GM12891 (cell line): Measurements from ENCODE around the gene GAA.

ENCODE experiments used
- PAX5 ChIP-seq: IDR thresholded peaks from 2 replicates; pipeline ENCODE4 v1.6.1; 2011; ENCODE audit warnings: low read length, moderate library complexity, mild to moderate bottlenecking; ENCODE audit not compliant: insufficient read depth, severe bottlenecking
- POLR2A ChIP-seq: IDR thresholded peaks from 2 replicates; pipeline ENCODE4 v1.6.1; 2011; ENCODE audit warnings: low read depth, low read length, control low read depth
- POLR2AphosphoS5 ChIP-seq: IDR thresholded peaks from 2 replicates; pipeline ENCODE4 v1.6.1; 2011; ENCODE audit warnings: low read depth, low read length, control low read depth
- POU2F2 ChIP-seq: IDR thresholded peaks from 2 replicates; pipeline ENCODE4 v1.6.1; 2011; ENCODE audit warnings: low read depth, mild to moderate bottlenecking, control low read depth, low read length, moderate library complexity
- SPI1 ChIP-seq: IDR thresholded peaks from 2 replicates; pipeline ENCODE4 v1.6.1; 2011; ENCODE audit warnings: low read depth, low read length, control low read depth
- TAF1 ChIP-seq: IDR thresholded peaks from 2 replicates; pipeline ENCODE4 v1.6.1; 2011; ENCODE audit warnings: low read depth, low read length, control low read depth

GRCh38 chr17:80112471-80113032 is 11.2 kb downstream of the GAA start:
- TF ChIP-seq POLR2AphosphoS5, result no peak
- no peak for TF ChIP-seq POLR2A
- no peak for TF ChIP-seq SPI1
- no peak for TF ChIP-seq TAF1
- no peak for TF ChIP-seq POU2F2
- TF ChIP-seq PAX5, result no peak
